Suppressor macrophage (primary cell): Measurements from ENCODE around the gene FEN1.
A peak's percentile ranks its signal among the peaks of the same experiment; 100 is the strongest.

Experiments
- DNase-seq, 4 experiments: peaks; one replicate each; pipeline ENCODE4 v3.0.0-alpha.2; 2020 to 2022

Gene FEN1

DNA sequence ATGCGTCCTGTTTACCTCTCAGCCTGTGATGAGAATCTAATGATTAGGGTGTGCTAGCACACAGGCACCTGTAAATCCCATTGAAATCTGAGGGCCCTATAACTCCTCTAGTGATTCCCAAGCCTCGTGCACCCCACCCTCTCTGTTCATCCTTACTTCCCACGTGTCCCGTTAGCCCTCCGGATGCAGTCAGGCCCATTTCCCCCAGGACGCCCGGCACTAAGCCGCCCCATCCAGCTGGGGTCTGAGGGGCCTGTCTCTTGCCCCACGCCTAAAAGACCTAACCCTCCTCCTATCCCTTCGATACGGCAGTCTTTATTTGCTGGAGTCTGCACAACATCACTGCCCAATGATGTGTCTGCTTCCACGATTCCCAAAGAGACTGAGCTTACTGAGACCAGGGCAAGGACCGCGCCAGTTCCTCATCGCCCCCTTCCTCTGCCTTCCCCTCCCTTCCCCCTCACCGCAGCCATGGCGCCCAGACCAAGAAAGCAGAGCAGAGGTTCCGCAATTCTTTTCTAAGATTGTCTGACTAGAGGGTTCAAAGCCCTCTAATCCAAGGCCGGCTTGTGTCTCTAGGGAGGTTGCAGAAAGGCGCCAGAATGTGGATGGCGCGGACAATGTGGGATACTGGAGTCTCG lies 34.3 kb downstream of the FEN1 start:
- peak; percentile 72 to 85 (median 82) for DNase-seq

DNA sequence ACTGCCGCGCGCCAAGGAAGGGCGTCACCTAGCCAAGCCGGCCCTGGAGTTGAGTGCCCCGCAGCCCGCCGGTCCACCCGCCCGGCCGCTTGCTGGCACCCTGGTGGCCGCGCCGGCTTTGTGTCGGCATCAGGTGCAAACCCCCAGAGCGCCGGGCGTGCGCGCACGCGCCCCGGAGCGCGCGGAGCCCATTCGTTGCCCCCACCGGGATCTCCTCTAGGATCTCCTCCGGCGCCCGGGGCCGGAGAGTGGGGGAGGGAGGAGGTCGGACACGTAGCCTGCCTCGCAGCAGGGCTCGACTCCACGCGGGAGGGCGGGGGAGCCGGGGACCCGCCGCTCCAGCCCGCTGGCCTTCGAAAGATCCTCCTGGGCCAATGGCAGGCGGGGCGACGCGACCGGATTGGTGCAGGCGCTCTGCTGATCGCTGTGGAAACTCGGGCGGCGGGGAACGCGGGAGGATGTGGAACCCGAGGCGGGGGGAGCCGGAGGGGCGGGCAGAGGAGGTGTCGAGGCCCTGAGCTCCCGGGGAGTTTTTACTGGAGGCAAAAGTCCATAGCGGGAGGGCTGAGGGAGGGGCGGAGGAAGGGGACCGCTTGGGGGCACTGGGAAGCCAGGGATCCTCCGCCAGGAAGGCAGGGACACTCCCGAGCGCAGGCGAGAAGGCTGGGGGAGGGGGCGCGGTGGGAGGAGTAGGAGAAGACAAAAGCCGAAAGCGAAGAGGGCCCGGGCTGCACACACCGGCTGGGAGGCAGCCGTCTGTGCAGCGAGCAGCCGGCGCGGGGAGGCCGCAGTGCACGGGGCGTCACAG lies 35.1 kb downstream of the FEN1 start, which contains the start of gene FADS2:
Gene FADS2 (plus strand): TSS at position 730 of the 808 bp plus-strand sequence. CDS start 91 bp downstream, outside the sequence.
- peak; percentile 96 to 99 (median 98) for DNase-seq

- no peak for DNase-seq
Observed at GRCh38 chr11:61828379-61828628, 35.6 kb downstream of the FEN1 start.

DNA sequence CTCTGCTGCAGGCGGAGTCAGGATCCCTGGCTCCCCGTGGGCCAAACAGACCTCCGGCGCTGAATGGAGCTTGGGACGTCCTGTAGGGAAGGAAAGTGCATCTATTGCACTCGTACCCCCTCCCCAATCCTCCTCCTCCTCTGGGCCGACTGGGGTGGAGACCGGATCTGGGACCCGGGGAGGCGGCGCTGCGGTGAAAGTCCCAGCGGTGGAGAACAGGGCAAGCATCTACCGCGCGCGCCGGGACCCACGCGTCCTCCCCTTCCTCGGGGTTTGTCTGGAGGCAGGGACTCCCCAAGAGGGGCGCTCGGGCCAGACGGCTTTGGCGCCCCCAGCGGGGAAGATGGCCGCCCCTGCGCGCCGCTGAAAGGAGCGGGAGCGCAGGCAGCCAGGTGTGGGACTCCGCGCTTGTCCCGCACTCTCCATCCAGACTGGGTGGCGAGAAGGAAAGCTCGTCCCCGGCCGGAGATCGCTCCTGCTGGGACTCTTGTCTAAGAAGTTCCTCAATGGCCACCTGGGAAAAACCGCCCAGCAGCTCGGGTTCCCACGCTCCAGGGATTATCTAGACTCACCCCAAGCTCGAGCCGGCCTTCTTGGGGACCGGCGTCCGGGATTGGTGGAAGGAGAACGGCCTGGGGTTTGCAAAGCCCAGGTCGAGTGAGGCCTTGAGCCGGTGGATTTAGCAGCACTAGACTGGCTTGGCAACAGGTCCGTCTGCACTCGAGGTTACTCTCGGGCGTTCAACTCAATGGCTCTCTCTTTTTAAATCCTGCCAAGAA lies 36.1 kb downstream of the FEN1 start:
- DNase-seq: peak; percentile 28 to 64 (median 44)

DNA sequence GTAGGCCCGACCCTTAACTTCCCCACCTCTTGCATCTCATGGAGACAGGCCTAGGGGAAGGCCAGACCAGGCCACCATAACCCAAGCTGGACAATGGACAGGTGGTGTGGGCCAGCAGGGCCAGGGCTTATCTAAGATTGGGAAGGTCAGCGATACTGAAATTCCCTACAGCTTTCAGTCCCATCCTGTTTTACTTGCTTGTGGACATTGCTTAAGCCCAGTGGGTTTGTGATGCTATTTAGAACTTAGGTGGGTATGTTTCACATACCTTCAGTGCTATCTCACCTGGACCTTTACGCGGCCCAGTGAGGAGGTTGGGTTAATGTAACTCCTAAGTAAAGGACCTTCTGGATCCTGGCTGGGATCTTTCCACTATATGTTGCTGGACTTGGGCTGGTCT lies 37.1 kb downstream of the FEN1 start:
- no peak for DNase-seq

DNA sequence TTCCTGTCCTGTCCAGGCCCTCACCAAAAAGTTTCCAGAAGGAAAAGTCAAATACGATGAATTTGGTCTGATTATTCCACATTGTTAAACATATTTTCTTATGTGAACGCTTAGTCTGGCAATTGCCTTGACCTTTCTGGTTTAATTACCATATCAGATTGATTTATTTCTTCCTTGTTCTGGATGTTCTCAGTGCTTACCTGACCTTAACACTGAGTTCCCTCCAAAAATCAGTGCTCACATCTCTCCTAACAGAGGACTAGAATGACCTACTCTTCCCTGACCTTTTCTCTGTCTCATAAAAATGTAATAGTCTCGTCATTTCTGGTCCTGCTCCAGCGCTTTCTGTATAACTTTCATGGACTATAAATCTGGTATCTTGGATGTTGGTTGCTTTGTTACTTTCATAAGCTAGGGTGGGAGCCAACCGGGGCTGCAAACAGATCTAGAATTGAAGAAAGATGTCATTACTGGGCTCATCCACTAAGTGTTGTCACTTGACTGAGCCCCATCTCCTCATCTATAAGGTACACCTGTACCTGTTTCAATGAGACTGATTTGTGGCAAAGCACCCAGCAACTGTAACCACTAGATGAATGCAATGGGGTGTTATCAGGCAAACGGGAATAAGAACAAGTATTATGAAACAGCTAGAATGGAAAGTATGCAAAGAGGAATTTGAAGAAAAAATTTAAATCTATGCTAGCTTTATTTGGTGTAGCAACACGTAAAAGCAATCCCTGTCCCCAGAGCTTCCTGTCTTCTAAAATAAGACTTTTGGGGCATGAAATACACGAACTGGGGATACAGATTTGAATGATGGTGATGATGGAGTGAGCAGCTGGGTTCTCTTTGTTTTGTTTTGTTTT lies 37.8 kb downstream of the FEN1 start:
- peak in 2 of 4 experiments; percentile 12 to 40 for DNase-seq

- DNase-seq: no peak
Observed at GRCh38 chr11:61832207-61832606, 39.5 kb downstream of the FEN1 start.

- no peak for DNase-seq
Observed at GRCh38 chr11:61832754-61833153, 40.0 kb downstream of the FEN1 start.

DNA sequence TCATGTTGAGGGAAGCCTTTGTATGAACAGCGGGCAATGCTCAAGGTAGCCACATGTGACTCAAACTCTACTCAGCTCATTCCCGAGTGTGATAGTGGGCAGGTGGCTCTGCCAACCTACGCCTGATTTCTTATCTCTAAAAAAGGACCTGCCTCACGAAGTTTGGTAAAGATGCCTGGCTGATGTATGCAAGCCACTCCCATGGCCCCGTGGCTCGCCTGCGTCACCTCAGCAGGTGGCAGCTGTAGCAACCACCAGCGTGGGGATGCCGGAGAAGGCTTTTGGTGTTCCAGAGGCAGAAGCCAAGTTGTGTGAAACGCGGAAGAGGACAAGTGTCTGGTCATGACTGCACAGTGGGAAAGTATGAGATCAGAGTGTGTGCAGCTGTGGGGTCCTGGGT lies 40.8 kb downstream of the FEN1 start:
- DNase-seq: no peak

GRCh38 chr11:61833926-61834277 lies 41.2 kb downstream of the FEN1 start:
- no peak for DNase-seq

DNA sequence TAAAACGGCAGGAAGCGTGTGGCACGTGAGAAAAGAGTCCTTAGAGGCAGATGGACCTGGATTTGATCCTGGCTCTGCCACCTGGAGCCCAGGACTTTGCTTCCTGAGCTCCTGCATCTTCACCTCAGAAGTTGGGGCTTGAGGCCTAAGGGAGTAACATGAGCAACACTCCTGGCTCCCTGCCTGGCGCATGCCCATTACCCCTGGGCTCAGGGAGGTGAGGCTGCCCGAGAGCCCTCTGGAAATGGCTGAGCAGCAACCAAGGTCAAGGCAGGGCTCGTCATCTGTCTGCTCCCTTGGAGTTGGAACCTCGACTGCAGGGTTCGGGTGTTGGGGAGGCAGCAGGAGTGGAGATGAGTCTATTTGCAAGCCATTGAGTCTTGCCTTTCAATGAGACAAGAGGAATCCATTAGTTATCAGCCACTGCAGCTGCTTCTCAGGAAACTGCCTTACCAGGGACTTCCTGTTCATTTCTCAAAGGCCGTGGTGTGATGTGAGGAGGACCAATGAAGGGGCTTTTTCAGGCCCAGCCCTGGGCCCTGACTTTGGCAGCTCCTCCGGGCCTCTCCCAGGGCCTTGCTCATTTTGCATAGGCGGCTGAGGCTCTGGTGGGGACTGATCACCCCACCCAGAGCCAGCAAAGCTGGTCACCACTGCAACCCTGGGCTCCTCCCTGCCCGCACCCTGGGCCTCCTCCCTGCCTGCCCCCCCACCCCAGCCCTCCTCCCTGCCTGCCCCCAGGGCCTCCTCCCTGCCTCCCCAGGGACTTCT lies 41.8 kb downstream of the FEN1 start:
- peak; percentile 79 to 88 (median 82) for DNase-seq

DNA sequence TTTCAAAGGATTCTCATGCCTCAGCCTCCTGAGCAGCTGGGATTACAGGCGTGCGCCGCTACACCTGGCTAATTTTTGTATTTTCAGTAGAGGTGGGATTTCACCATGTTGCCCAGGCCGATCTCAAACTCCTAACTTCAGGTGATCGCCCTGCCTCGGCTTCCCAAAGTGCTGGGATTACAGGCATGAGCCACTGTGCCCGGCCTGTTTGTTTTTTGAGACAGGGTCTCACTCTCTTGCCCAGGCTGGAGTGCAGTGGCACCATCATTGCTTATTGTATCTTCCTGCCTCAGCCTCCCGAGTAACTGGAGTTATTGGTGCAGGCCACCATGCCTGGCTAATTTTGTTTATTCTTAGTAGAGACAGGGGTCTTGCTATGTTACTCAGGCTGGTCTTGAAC lies 43.5 kb downstream of the FEN1 start:
- no peak for DNase-seq

DNA sequence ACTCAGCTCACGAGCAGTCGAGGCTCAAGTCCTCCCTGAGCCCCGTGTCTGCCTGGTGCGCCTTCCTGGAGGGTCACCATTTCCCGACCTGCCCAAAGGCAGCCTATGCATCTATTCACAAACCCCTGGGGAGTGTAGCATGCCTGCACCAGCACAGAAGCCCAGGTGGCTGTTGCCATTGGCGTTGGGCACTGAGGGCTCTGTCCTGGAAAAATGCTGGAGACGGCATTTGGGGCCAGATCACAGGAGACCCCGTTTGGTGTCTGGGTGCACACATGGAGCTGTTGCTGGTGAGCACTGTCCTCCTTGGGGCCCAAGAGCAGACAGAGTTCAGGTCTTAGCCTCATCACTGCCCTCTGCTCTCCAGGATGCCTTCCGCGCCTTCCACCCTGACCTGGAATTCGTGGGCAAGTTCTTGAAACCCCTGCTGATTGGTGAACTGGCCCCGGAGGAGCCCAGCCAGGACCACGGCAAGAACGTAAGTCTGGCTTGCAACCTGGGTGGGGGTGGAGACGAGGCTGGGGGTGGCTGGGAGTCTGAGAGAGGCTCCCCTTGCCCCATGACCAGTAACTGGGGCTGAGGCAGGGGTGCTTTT lies 44.8 kb downstream of the FEN1 start:
- DNase-seq: no peak

DNA sequence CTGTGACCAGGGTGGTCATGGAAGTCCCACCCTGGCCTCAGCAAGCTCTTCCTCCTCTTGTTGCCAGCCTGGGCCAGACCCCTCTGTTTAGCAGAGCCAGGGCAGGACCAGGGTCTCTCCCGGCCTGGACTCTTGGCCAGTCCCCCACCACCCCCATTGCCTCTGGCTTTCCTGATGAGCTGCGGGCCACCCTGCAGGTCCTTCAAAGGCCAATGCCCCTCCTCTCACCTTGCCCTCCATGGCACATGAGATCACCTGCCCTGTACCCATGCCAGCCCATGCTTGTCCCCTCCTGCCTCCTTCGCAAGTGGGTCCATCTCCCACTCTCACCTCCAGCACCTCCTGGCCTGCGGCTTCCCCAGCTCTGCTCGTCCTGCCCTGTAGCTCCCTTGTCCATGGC lies 45.8 kb downstream of the FEN1 start:
- DNase-seq: no peak

- DNase-seq: no peak
Observed at GRCh38 chr11:61838921-61839320, 46.2 kb downstream of the FEN1 start.

DNA sequence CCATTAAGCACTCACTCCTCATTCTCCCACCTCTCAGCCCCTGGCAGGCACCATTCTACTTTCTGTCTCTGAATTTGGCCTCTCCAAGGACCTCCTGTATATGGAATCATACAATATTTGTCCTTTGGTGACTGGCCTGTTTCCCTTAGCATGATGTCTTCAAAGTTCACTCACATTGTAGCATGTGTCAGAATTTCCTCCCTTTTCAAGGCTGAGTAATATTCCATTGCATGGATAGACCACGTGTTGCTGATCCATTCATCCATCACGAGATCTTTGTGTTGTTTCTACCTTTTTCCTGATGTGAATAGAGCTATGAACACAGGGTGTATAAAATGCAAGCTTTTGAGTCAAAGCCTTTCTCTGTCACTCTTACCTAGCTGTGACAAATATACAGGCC lies 47.0 kb downstream of the FEN1 start:
- no peak for DNase-seq

GRCh38 chr11:61840371-61840770 lies 47.7 kb downstream of the FEN1 start:
- no peak for DNase-seq

DNA sequence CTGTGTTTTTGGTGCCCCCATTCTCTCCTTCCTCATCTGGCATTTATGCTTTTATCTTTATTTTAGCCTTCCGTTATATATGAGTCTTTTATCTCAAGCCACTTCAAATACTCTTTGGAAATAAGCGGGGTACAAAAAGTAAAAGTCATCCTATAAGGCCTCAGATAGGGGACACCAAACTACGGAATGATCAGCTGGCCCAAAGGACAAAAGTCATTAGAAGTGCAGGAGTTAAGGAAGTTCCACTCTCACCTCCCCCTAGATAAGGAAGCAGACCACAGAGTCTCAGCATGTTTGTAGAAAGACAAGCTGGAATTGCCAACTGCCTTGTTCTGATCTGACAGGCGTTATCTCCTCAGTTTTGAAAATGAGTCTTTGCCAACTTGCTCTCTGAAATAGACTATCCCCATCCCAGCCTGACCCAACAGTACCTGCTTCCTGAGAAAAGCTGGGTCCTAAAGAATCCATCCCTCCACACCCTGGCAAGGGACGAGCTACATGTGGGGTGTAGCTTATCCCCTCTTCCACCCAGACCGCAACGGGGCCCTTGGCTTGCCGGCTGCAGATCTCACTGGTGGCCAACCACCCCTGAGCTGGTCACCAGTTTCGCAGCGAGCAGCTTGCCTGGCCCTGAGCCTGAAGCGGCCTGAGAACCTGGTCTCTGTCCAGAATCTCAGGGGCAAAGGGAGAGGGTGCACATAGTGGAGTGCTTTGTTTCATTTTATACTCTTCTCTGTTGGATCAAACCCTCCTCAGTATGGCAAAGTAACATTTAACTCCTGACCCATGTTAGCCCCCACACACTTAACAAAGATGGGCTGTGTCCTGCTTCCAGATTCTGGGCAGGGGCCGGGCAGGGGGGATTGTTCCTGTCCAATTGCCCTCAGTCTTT lies 49.2 kb downstream of the FEN1 start:
- DNase-seq: no peak

DNA sequence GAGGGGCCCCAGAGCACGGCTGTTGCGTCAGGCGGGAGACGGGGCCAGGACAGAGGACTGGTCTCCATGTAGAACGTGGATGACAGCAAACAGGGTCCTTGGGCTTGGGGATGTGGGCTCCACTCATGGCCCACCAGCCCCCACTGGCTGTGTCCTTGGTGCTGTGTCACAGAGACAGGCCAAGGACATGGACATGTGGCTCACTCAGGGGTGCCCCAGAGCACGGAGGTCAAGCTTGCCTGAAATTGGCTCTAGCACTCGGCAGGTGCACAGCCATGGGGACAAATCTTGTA lies 49.8 kb downstream of the FEN1 start:
- no peak for DNase-seq

DNA sequence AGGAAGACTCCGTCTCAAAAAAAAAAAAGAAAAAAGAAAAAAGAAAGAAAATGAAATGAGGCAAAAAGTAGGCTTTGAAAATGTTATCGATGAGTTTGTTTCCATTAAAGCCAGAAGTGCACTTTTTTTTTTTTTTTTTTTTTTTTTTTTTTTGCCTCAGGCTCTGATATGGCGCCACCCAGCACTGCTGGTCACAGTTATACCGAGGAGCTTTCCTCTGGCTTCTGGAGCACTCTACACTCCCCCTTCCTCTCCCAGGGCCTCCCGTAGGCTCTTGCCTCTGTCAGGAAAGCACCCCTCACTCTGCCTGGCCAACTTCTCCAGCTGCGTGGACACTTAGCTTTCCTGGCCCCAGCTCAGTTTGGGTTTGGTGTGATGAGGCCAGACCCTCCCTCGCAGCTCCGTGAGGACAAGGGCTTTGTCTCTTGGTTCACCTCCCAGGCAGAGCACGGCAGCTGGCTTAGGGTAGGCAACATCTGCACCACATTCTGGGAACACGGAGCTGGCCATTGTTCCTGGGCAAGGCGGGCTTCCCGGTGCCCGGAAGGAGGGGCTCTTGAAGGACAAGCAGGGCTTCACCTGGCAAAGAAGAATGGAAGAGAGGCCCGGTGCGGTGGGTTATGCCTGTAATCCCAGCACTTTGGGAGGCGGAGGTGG lies 52.3 kb downstream of the FEN1 start:
- DNase-seq: no peak
